ENCODE measurements around the gene ECE1.
"Not testable (repeated sequence)": the region's sequence is repeated elsewhere in the genome, so short reads cannot be mapped to it uniquely, and the experiment has no call there.

ECE1 gene

GRCh38 chr1:21249940-21250493, 40.2 kb downstream of the ECE1 start:
- DNase-seq (ENCODE audit: low read depth), result no peak

- no peak for DNase-seq (ENCODE audit: low read depth)
Observed at GRCh38 chr1:21247892-21248715, 42.2 kb downstream of the ECE1 start.

- DNase-seq (ENCODE audit: low read depth), result no peak
Observed at GRCh38 chr1:21246905-21247642, 43.2 kb downstream of the ECE1 start.

- DNase-seq (ENCODE audit: low read depth), result no peak
Observed at GRCh38 chr1:21245688-21246229, 44.5 kb downstream of the ECE1 start.

- DNase-seq (ENCODE audit: low read depth), result no peak
Observed at GRCh38 chr1:21244986-21245687, 45.1 kb downstream of the ECE1 start.

GRCh38 chr1:21244154-21244553, 46.1 kb downstream of the ECE1 start:
- DNase-seq (ENCODE audit: low read depth), result no peak

GRCh38 chr1:21242846-21243245, 47.4 kb downstream of the ECE1 start:
- no peak for DNase-seq (ENCODE audit: low read depth)

GRCh38 chr1:21241771-21242581, 48.3 kb downstream of the ECE1 start:
- no peak for DNase-seq (ENCODE audit: low read depth)

- DNase-seq (ENCODE audit: low read depth), result no peak
Observed at GRCh38 chr1:21240706-21241105, 49.6 kb downstream of the ECE1 start.

GRCh38 chr1:21239221-21239620, 51.0 kb downstream of the ECE1 start:
- DNase-seq (ENCODE audit: low read depth), result no peak

- no peak for DNase-seq (ENCODE audit: low read depth)
Observed at GRCh38 chr1:21238141-21238800, 52.0 kb downstream of the ECE1 start.

GRCh38 chr1:21237446-21238088, 52.7 kb downstream of the ECE1 start:
- DNase-seq (ENCODE audit: low read depth), result no peak

- no peak for DNase-seq (ENCODE audit: low read depth)
Observed at GRCh38 chr1:21236178-21236577, 54.1 kb downstream of the ECE1 start.

- DNase-seq (ENCODE audit: low read depth), result no peak
Observed at GRCh38 chr1:21234779-21235178, 55.5 kb downstream of the ECE1 start.

GRCh38 chr1:21233490-21233889, 56.8 kb downstream of the ECE1 start:
- no peak for DNase-seq (ENCODE audit: low read depth)

- DNase-seq (ENCODE audit: low read depth), result no peak
Observed at GRCh38 chr1:21232044-21232443, 58.2 kb downstream of the ECE1 start.

GRCh38 chr1:21229246-21230000, 60.8 kb downstream of the ECE1 start:
- DNase-seq (ENCODE audit: low read depth), result no peak

- DNase-seq (ENCODE audit: low read depth), result not testable (repeated sequence)
Observed at GRCh38 chr1:21228224-21228623, 62.0 kb downstream of the ECE1 start.

- DNase-seq (ENCODE audit: low read depth), result no peak
Observed at GRCh38 chr1:21225065-21225464, 65.2 kb downstream of the ECE1 start.

- no peak for DNase-seq (ENCODE audit: low read depth)
Observed at GRCh38 chr1:21220815-21221214, 69.4 kb downstream of the ECE1 start.
